Measurements from ENCODE around the gene RBM25. TPM values are rescaled to one million over a fixed set of nuclear protein-coding genes. Genes with fewer than 3 reads are reported as not detected.
A peak's percentile ranks its signal among the peaks of the same experiment; 100 is the strongest.
"Not testable (repeated sequence)": the region's sequence is repeated elsewhere in the genome, so short reads cannot be mapped to it uniquely, and the experiment has no call there.

The RBM25 gene
- total and polyA plus RNA-seq, 2 donors from 2014 or later, result 18.8 to 70.0 TPM

DNA sequence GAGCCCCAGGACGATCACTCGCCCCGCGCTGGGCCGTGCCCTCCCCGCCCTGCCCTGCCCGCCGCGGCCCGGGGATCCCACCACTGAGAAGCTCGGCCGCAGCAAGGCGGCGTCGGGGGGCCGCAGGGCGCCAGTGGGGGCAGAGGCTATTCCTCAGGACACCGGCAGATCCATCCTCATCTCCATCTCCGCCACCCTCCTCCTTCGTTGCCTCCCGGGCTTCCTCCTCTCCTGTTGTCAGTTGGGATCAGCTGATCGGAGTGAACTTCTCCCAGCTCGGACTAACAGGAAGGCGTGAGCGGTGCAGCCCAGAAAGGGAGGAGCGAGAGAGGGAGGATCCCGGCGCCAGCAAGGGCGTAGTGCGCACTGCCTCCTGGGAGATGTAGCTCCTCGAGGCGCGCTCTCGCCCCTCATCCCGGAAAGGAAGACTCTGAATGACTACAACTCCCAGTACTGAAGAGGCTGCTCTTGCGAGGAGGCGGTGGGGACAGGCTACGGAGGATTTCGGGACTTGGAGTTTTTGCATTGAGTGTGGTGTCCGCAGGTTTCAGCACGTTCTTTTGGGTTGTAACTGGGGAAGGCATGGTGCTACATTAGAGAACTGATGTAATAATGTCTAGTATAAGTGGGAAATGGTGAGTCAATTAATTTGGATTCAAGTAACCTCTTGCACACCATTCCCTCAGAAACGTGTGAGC is 31.3 kb upstream of the RBM25 start, which contains the start of gene ZFYVE1:
TSS of gene ZFYVE1 (minus strand) at position 262 of the 698 bp plus-strand sequence. CDS start 2,598 bp downstream, outside the sequence.
- Histone ChIP-seq H3K27ac (ENCODE audit: low read depth in 2 of 2, low read length in 2 of 2) (peak within 1 kb of the TSS; percentile 64 to 78), H3K36me3 (ENCODE audit: control insufficient read depth in 2 of 3, insufficient read depth in 3 of 3, low read length in 3 of 3) (peaks cover 4 to 10% (median 5%) of the 10 kb centered on the region in 3 donors), H3K9ac (ENCODE audit: low read length in 3 of 3) (peak within 1 kb of the TSS; percentile 0 to 78 (median 68)), H3K27me3 (ENCODE audit: control insufficient read depth, insufficient read depth, low read length) (no peaks in the 10 kb centered on the region), H3K4me3 (ENCODE audit: low read length in 3 of 3) (peak within 1 kb of the TSS; percentile 56 to 75 (median 73)), H3K9me3 (ENCODE audit: control insufficient read depth in 2 of 3, insufficient read depth in 1 of 3, low read length in 3 of 3) (no peaks in the 10 kb centered on the region), H3K4me1 (ENCODE audit: control insufficient read depth in 2 of 3, insufficient read depth in 2 of 3, low read depth in 1 of 3, low read length in 3 of 3) (peaks cover 0 to 13% (median 3%) of the 10 kb centered on the region in 3 donors)
- peak; percentile 97 to 99 (median 99) for DNase-seq
- peak; percentile 97 for FAIRE-seq
- intact Hi-C loops (cut with DNase I), result no loop called here
- TF ChIP-seq CTCF (IDR thresholded peaks at IDR 0.05; ENCODE audit: borderline replicate concordance, extremely low read depth, insufficient read depth), result no peak

DNA sequence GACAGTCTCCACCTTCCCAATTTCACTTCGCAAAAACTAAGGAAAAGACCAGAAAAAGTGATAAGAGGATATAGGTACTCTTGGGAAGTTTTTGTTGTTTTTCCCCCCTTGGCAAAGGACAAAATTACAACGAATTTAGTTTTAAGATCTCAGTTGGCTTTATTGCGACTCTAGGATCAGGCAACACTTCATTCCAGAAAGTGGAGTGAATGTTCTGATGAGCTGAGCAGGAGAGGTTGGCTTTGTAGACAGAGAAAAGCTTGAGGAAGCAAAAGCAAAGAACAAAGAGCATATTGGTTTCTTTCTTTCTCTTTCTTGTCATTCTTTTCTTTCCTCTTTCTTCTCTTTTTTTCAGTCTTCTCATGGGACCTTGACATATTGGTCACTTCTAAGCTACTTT is 30.8 kb upstream of the RBM25 start:
- no peak overlapping the region for H3K27ac ChIP-seq (ENCODE audit: low read depth in 2 of 2, low read length in 2 of 2)
- no peak for TF ChIP-seq CTCF (IDR thresholded peaks at IDR 0.05; ENCODE audit: borderline replicate concordance, extremely low read depth, insufficient read depth)
- peaks cover 2 to 10% (median 4%) of the 10 kb centered on the region in 3 donors for H3K36me3 ChIP-seq (ENCODE audit: control insufficient read depth in 2 of 3, insufficient read depth in 3 of 3, low read length in 3 of 3)
- H3K9me3 ChIP-seq (ENCODE audit: control insufficient read depth in 2 of 3, insufficient read depth in 1 of 3, low read length in 3 of 3), result no peaks in the 10 kb centered on the region
- H3K4me1 ChIP-seq (ENCODE audit: control insufficient read depth in 2 of 3, insufficient read depth in 2 of 3, low read depth in 1 of 3, low read length in 3 of 3), result peaks cover 0 to 9% (median 2%) of the 10 kb centered on the region in 3 donors
- H3K9ac ChIP-seq (ENCODE audit: low read length in 3 of 3), result peak overlapping the region in 1 of 3 donors; percentile 27
- H3K4me3 ChIP-seq (ENCODE audit: low read length in 3 of 3), result peak overlapping the region; percentile 49 to 75 (median 73)
- H3K27me3 ChIP-seq (ENCODE audit: control insufficient read depth, insufficient read depth, low read length), result no peaks in the 10 kb centered on the region
- intact Hi-C loops (cut with DNase I), result no loop called here
- DNase-seq (no peak), FAIRE-seq (no peak)

GRCh38 chr14:73027984-73028383 is 30.4 kb upstream of the RBM25 start:
- Histone ChIP-seq H3K27ac (ENCODE audit: low read depth in 2 of 2, low read length in 2 of 2) (no peak overlapping the region), H3K4me1 (ENCODE audit: control insufficient read depth in 2 of 3, insufficient read depth in 2 of 3, low read depth in 1 of 3, low read length in 3 of 3) (peaks cover 0 to 9% (median 0%) of the 10 kb centered on the region in 3 donors), H3K4me3 (ENCODE audit: low read length in 3 of 3) (peak overlapping the region in 1 of 3 donors; percentile 73), H3K9ac (ENCODE audit: low read length in 3 of 3) (no peak overlapping the region), H3K36me3 (ENCODE audit: control insufficient read depth in 2 of 3, insufficient read depth in 3 of 3, low read length in 3 of 3) (peaks cover 2 to 10% (median 4%) of the 10 kb centered on the region in 3 donors), H3K27me3 (ENCODE audit: control insufficient read depth, insufficient read depth, low read length) (no peaks in the 10 kb centered on the region), H3K9me3 (ENCODE audit: control insufficient read depth in 2 of 3, insufficient read depth in 1 of 3, low read length in 3 of 3) (no peaks in the 10 kb centered on the region)
- intact Hi-C loops (cut with DNase I), result no loop called here
- no peak for TF ChIP-seq CTCF (IDR thresholded peaks at IDR 0.05; ENCODE audit: borderline replicate concordance, extremely low read depth, insufficient read depth)
- FAIRE-seq (no peak), DNase-seq (no peak)

DNA sequence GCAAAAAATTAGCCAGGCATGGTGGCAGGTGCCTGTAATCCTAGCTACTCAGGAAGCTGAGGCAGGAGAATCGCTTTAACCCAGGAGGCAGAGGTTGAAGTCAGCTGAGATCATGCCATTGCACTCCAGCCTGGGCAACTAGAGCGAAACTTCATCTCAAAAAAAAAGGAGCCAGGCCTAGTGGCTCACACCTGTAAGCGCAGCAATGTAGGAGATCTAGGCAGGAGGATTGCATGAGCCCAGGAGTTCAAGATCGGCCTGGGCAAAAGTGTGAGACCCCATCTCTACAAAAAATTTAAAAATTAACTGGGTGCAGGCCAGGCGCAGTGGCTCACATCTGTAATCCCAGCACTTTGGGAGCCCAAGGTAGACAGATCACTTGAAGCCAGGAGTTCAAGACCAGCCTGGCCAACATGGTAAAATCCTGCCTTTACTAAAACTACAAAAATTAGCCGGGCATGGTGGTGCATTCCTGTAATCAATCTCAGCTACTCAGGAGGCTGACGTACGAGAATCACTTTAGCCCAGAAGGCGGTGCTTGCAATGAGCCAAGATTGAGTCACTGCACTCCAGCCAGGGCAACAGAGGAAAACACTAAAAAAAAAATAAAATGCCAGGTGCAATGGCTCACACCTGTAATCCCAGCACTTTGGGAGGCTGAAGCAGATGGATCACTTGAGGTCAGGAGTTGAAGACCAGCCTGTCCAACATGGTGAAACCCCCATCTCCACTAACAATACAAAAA is 21.5 kb upstream of the RBM25 start:
- H3K9me3 ChIP-seq (ENCODE audit: control insufficient read depth in 2 of 3, insufficient read depth in 1 of 3, low read length in 3 of 3); H3K27me3 ChIP-seq (ENCODE audit: control insufficient read depth, insufficient read depth, low read length); DNase-seq; H3K27ac ChIP-seq (ENCODE audit: low read depth in 2 of 2, low read length in 2 of 2); H3K4me3 ChIP-seq (ENCODE audit: low read length in 3 of 3); H3K36me3 ChIP-seq (ENCODE audit: control insufficient read depth in 2 of 3, insufficient read depth in 3 of 3, low read length in 3 of 3); intact Hi-C loops (cut with DNase I); FAIRE-seq; H3K4me1 ChIP-seq (ENCODE audit: control insufficient read depth in 2 of 3, insufficient read depth in 2 of 3, low read depth in 1 of 3, low read length in 3 of 3); H3K9ac ChIP-seq (ENCODE audit: low read length in 3 of 3): not testable (repeated sequence)

All from kidney (tissue), 14 donors.